GM10847 (cell line): ENCODE data around the gene ESPNL.

Experiments
- POLR2A ChIP-seq: IDR thresholded peaks from 2 replicates; pipeline ENCODE4 v1.6.1; 2011; ENCODE audit not compliant: insufficient read length; ENCODE audit errors: extremely low read depth

ESPNL gene

DNA sequence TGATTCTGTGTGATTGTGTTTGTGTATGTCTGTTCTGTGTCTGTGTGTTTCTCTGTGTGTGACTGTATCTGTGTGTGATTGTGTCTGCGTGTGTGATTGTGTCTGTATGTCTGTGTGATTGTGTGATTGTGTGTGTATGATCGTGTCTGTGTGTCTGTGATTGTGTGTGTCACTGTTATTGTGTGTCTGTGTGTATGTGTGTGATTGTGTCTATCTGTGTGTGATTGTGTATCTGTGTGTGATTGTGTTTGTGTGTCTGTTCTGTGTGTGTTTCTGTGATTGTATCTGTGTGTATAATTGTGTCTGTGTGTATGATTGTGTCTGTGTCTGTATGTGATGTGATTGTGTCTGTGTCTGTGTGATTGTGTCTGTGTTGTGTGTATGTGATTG is 26.6 kb downstream of the ESPNL start:
- TF ChIP-seq POLR2A = no peak

DNA sequence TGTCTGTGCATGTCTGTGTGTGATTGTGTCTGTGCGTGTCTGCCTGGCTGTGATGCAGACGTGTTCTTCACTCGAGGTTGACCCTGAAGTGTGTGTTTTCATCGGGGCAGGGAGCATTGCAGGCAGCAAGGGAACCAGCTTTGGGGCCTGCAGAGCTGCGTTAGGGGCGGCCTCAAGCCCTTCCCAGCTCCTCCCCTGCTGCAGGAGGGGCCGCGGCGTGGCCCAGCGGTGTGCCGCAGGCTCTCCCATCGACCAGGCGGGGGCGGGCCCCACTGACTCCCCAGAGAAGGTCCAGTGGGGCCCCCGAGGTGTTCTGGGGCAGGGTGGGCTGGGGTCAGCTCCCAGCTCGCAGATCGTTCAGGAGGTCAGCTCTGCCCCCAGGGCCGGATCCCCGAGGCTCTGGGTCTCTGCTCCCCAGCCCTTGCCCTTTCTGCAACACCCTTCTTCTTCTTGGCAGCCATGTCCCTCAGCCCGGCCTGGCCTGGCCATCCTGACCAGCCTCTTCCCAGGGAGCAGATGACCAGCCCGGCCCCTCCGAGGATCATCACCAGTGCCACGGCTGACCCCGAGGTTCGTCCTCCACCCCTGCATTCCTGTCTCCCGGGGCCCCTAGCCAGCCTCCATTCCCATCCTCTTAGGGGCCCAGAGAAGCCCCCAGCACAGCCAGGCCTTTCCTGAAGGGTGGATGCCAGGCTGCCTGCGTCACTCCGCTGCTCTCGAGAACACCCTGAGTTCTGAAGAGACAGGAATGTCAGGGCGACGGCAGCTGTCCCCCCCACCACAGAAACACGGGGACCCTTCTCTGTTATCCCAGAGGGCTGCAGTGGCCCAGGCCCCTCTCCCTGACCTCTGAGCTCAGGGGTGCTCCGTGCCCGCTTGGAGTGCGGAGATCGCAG is 27.3 kb downstream of the ESPNL start:
- no peak for TF ChIP-seq POLR2A

GRCh38 chr2:238128061-238128440 is 27.9 kb downstream of the ESPNL start:
- TF ChIP-seq POLR2A = no peak

DNA sequence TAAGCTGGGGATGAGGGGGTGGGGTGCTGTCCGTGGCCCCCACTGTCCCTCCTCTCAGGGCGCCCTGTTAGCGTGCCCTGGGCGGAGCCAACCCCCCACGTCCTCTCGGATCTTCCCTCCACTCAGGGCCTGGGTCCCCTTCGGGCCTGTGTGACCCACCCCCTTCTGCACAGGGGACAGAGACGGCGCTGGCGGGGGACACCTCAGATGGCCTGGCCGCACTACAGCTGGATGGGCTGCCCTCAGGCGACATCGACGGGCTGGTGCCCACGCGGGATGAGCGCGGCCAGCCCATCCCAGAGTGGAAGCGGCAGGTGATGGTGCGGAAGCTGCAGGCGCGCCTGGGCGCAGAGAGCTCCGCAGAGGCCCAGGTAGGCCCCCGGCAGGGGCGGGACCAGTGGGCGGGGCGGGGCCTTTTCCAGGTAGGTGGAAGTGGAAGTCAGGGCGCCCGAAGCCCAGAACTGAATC is 28.4 kb downstream of the ESPNL start:
- no peak for TF ChIP-seq POLR2A

- no peak for TF ChIP-seq POLR2A
Measured at GRCh38 chr2:238129166-238130010, 29.2 kb downstream of the ESPNL start.

DNA sequence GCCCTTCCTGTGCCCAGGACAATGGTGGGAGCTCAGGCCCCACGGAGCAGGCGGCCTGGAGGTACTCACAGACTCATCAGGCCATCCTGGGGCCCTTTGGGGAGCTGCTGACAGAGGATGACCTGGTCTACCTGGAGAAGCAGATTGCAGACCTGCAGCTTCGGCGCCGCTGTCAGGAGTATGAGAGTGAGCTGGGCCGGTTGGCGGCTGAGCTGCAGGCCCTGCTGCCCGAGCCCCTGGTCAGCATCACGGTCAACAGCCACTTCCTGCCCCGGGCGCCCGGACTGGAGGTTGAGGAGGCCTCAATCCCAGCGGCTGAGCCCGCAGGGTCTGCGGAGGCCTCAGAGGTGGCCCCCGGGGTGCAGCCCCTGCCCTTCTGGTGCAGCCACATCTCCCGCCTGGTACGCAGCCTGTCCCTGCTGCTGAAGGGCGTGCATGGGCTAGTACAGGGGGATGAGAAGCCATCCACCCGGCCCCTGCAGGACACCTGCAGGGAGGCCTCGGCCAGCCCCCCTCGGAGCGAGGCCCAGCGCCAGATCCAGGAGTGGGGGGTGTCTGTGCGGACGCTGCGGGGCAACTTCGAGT is 30.1 kb downstream of the ESPNL start:
- no peak for TF ChIP-seq POLR2A

GRCh38 chr2:238130696-238131628 is 30.8 kb downstream of the ESPNL start:
- TF ChIP-seq POLR2A = no peak

DNA sequence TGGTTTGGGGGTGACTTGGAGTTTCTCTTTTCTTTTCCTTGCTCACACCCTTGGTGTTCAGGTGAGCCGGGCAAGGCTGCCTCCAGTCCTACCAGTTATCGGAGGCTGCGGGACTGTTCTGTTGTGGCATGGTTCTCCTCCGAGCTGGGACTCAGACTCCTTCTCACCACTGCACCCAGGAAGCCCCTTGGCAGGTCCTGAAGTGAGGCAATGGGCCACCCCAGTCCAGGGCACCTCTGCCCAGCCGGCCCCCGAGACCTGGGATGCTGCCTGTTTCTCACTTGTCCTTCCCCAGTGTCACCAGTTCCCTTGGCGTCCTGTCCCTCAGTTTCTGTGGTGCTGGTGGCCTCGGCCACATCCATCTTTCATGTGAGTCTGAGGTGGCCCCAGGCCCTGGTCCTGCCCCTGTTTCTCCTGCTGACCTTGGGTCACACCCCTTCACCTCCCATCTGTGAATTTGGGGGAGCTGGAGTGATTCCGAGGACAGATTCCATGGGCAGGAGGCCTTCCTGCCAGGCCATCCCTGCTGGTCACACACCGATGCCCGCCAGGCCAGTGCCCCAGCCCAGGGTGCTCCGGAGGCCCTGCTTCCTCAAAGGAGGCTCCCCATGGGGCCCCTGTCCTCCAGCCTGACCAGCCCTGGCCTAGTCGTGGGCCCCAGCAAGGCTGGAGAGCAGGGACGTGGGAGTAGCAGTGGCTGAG is 31.8 kb downstream of the ESPNL start:
- no peak for TF ChIP-seq POLR2A

- TF ChIP-seq POLR2A = no peak
Measured at GRCh38 chr2:238132463-238133450, 32.6 kb downstream of the ESPNL start.

GRCh38 chr2:238133499-238134392 is 33.6 kb downstream of the ESPNL start:
- TF ChIP-seq POLR2A = no peak

- TF ChIP-seq POLR2A = no peak
Measured at GRCh38 chr2:238134393-238134785, 34.2 kb downstream of the ESPNL start.

GRCh38 chr2:238135601-238136150 is 35.5 kb downstream of the ESPNL start:
- TF ChIP-seq POLR2A = no peak
